Activated T-helper 2 cell treated with anti-CD3 and anti-CD28 coated beads, Interferon-gamma antibody, Interleukin-2, Interleukin-4, amounts not matched to agents 10 μg/mL and 5 μg/mL and 100 μg/mL, durations not matched to agents 14 hours and 24 hours and 36 hours (primary cell): ENCODE measurements around the gene PTPRO. TPM values are rescaled to one million over a fixed set of nuclear protein-coding genes. Genes with fewer than 3 reads are reported as not detected.
A peak's percentile ranks its signal among the peaks of the same experiment; 100 is the strongest.

ENCODE experiments used
- DNase-seq: peaks from one replicate; pipeline ENCODE4 v3.0.0; 2021; ENCODE audit warnings: low spot score
- H3K27ac Mint-ChIP-seq: one replicate; pipeline ENCODE4 v1.8.0; 2021; ENCODE audit warnings: mixed read lengths
- H3K27me3 Mint-ChIP-seq: one replicate; pipeline ENCODE4 v1.8.0; 2021; ENCODE audit warnings: low read depth, mixed read lengths
- H3K36me3 Mint-ChIP-seq: one replicate; pipeline ENCODE4 v1.8.0; 2021; ENCODE audit warnings: low read depth, mixed read lengths
- H3K4me1 Mint-ChIP-seq: one replicate; pipeline ENCODE4 v1.8.0; 2021; ENCODE audit warnings: low read depth, mixed read lengths
- H3K4me3 Mint-ChIP-seq: one replicate; pipeline ENCODE4 v1.8.0; 2021; ENCODE audit warnings: low read depth, mild to moderate bottlenecking, moderate library complexity, mixed read lengths
- H3K9me3 Mint-ChIP-seq: one replicate; pipeline ENCODE4 v1.8.0; 2021; ENCODE audit warnings: mixed read lengths
- intact Hi-C: fragments of 100-400 bp; cut with micrococcal nuclease; formaldehyde crosslinking; loops from one replicate; pipeline ENCODE4 v1.15.1; 2023
- total RNA-seq: library from RNA; stranded (reverse); gene quantifications from 2 replicates; pipeline ENCODE4 v1.2.3, GENCODE V29; 2022

Gene PTPRO
- total RNA-seq, 1 donor from 2014 or later: 0.41 TPM

- H3K4me3 Mint-ChIP-seq: no peak overlapping the region
- peaks cover 47% of the 10 kb centered on the region for H3K4me1 Mint-ChIP-seq
- intact Hi-C loops: no loop called here
These were observed 236.7 kb downstream of the PTPRO start for GRCh38 chr12:15558915-15559528.

GRCh38 chr12:15561396-15561795 lies 239.1 kb downstream of the PTPRO start:
- no peaks in the 10 kb centered on the region for H3K27me3 Mint-ChIP-seq
- H3K9me3 Mint-ChIP-seq: no peaks in the 10 kb centered on the region
- intact Hi-C loops: loop anchor here (5.0 to 10.0 kb wide), 3 partner anchors 609 to 1167 kb away; a partner anchor contains a TSS
- H3K36me3 Mint-ChIP-seq: peaks cover 4% of the 10 kb centered on the region
- H3K4me3 Mint-ChIP-seq: no peak overlapping the region
- no peak for DNase-seq
- H3K4me1 Mint-ChIP-seq: peaks cover 56% of the 10 kb centered on the region
- H3K27ac Mint-ChIP-seq: peak overlapping the region; percentile 91

More at GRCh38 chr12:15558915-15559528, 236.7 kb downstream of the PTPRO start:
- peaks cover 4% of the 10 kb centered on the region for H3K36me3 Mint-ChIP-seq
- H3K27ac Mint-ChIP-seq: no peak overlapping the region
- no peaks in the 10 kb centered on the region for H3K9me3 Mint-ChIP-seq
- DNase-seq: no peak
- H3K27me3 Mint-ChIP-seq: no peaks in the 10 kb centered on the region

- Mint-ChIP-seq H3K4me1 (peaks cover 61% of the 10 kb centered on the region), H3K9me3 (no peaks in the 10 kb centered on the region), H3K36me3 (peaks cover 4% of the 10 kb centered on the region), H3K27me3 (no peaks in the 10 kb centered on the region), H3K27ac (peak overlapping the region; percentile 91), H3K4me3 (peak overlapping the region; percentile 62)
- intact Hi-C loops: loop anchor here (2.0 to 10.0 kb wide), 4 partner anchors 139 to 1167 kb away; a partner anchor contains a TSS
- DNase-seq: no peak
These were observed 240.0 kb downstream of the PTPRO start for GRCh38 chr12:15562263-15562662.

DNA sequence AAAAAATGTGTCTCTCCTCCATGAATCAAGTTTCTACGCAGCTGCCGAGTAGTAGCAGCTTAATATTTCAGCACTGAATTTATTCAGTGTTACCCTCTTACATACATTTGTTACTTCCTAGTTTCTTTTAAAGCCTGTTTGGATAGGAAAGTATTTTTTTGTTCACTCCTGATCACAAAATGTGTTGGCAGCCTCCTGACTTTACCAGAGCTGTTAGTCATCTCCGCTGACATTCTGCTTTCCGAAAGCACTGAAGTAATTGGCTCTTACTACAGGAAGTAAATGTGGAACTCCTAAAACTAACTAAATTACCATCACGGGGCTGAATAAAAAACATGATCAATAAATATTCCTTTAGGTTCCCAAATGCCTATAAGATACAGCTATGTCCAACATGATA lies 241.4 kb downstream of the PTPRO start:
- Mint-ChIP-seq H3K27me3 (no peaks in the 10 kb centered on the region), H3K9me3 (no peaks in the 10 kb centered on the region), H3K4me1 (peaks cover 65% of the 10 kb centered on the region), H3K36me3 (no peaks in the 10 kb centered on the region), H3K4me3 (peak overlapping the region; percentile 83), H3K27ac (peak overlapping the region; percentile 91)
- DNase-seq: no peak
- intact Hi-C loops: loop anchor here (1.0 to 10.0 kb wide), 6 partner anchors 8 to 1169 kb away; a partner anchor contains a TSS

DNA sequence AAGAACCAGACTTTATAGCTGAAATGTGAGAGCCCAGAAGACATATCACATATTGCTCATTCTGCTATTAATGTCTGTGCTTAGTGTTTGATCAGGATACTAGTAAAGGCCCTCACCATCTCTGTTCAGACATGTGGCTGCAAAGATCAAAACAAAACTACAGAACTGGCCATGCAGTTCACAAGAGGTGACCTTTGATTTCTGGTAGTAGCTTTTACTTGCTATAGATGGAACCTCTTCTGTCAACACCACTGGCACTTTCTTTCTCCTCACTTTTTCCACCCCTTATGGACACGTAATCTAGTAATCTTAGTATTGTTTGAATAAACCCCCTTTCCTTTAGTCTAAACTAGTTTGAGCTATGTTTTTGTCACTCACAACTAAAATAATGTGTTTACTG lies 252.0 kb downstream of the PTPRO start:
- no peak for DNase-seq
- intact Hi-C loops: no loop called here
- H3K4me1 Mint-ChIP-seq: peaks cover 50% of the 10 kb centered on the region
- peaks cover 15% of the 10 kb centered on the region for H3K36me3 Mint-ChIP-seq
- peaks cover 10% of the 10 kb centered on the region for H3K9me3 Mint-ChIP-seq
- H3K27ac Mint-ChIP-seq: peak overlapping the region; percentile 32
- H3K4me3 Mint-ChIP-seq: no peak overlapping the region
- no peaks in the 10 kb centered on the region for H3K27me3 Mint-ChIP-seq

GRCh38 chr12:15575671-15576541 lies 253.6 kb downstream of the PTPRO start:
- no peaks in the 10 kb centered on the region for H3K27me3 Mint-ChIP-seq
- H3K4me1 Mint-ChIP-seq: peaks cover 48% of the 10 kb centered on the region
- DNase-seq: no peak
- intact Hi-C loops: no loop called here
- H3K27ac Mint-ChIP-seq: peak overlapping the region; percentile 46
- H3K4me3 Mint-ChIP-seq: no peak overlapping the region
- H3K9me3 Mint-ChIP-seq: peaks cover 10% of the 10 kb centered on the region
- peaks cover 13% of the 10 kb centered on the region for H3K36me3 Mint-ChIP-seq

DNA sequence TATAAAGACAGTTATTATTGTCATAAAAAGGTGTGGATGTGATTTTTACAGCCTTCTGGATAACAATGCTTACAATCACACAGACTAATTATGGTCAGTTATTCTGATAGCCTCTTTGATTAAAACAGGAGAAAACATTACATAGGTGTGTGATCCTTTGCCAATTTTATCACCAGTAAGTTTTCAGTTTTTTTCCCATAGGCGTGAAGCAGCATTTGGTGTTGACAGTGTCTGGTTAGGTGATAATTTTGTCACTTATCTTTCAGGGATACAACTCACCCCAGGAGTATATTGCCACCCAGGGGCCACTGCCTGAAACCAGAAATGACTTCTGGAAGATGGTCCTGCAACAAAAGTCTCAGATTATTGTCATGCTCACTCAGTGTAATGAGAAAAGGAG lies 258.1 kb downstream of the PTPRO start:
- peaks cover 5% of the 10 kb centered on the region for H3K9me3 Mint-ChIP-seq
- DNase-seq: no peak
- peaks cover 4% of the 10 kb centered on the region for H3K36me3 Mint-ChIP-seq
- intact Hi-C loops: loop anchor here (1.0 to 10.0 kb wide), 2 partner anchors 48 to 116 kb away; no protein-coding TSS in a partner anchor
- H3K4me3 Mint-ChIP-seq: no peak overlapping the region
- H3K27ac Mint-ChIP-seq: no peak overlapping the region
- peaks cover 4% of the 10 kb centered on the region for H3K27me3 Mint-ChIP-seq
- H3K4me1 Mint-ChIP-seq: peaks cover 32% of the 10 kb centered on the region

DNA sequence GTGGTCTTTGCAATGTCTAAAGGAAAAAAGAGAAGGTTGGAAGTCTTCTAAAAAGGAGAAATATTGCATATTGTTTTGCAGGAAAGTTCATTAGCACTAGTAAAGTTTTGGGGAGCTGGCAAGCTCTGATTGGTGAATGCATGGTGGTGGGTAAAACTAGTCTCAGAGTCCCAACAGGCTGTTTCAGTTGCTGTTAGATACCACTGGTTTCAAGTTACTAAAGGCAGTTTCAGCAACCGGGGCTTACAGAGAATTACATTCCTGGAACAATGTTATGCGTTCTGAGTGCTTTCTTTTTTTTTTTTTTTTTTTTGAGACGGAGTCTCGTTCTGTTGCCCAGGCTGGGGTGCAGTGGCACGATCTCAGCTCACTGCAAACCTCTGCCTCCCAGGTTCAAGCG lies 258.7 kb downstream of the PTPRO start:
- Mint-ChIP-seq H3K4me1 (peaks cover 27% of the 10 kb centered on the region), H3K27ac (no peak overlapping the region), H3K9me3 (no peaks in the 10 kb centered on the region), H3K4me3 (no peak overlapping the region), H3K27me3 (peaks cover 4% of the 10 kb centered on the region), H3K36me3 (no peaks in the 10 kb centered on the region)
- intact Hi-C loops: loop anchor here (10.0 kb wide), 1 partner anchor 116 kb away; no protein-coding TSS in a partner anchor
- DNase-seq: no peak

DNA sequence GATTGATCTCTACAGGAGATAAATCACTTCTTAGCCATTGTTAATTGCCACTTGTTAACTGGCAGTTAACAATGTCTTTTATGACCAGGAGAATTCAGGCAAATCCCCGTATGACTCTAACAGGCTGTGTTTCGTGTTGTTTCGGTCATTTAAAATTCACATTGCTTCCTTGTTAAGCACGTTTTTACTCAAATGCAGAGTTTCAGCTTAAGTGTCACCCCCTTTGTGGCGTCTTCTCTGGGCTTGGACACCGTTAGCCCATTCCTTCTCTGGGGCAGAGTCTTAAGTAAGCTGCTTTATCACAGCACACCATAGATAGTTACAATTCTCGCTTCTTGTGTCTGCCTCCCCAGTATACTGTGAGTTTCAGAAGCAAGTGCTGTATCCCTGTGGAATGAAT lies 261.5 kb downstream of the PTPRO start:
- no peak overlapping the region for H3K27ac Mint-ChIP-seq
- H3K9me3 Mint-ChIP-seq: no peaks in the 10 kb centered on the region
- H3K4me3 Mint-ChIP-seq: no peak overlapping the region
- intact Hi-C loops: loop anchor here (1.0 to 10.0 kb wide), 3 partner anchors 52 to 308 kb away; no protein-coding TSS in a partner anchor
- H3K4me1 Mint-ChIP-seq: peaks cover 21% of the 10 kb centered on the region
- peaks cover 5% of the 10 kb centered on the region for H3K27me3 Mint-ChIP-seq
- H3K36me3 Mint-ChIP-seq: no peaks in the 10 kb centered on the region
- DNase-seq: no peak

GRCh38 chr12:15584366-15585041 lies 262.2 kb downstream of the PTPRO start:
- H3K4me1 Mint-ChIP-seq: peaks cover 18% of the 10 kb centered on the region
- H3K27ac Mint-ChIP-seq: no peak overlapping the region
- peaks cover 5% of the 10 kb centered on the region for H3K27me3 Mint-ChIP-seq
- H3K4me3 Mint-ChIP-seq: no peak overlapping the region
- H3K36me3 Mint-ChIP-seq: no peaks in the 10 kb centered on the region
- no peak for DNase-seq
- H3K9me3 Mint-ChIP-seq: no peaks in the 10 kb centered on the region
- intact Hi-C loops: loop anchor here (1.0 to 10.0 kb wide), 3 partner anchors 52 to 308 kb away; no protein-coding TSS in a partner anchor

GRCh38 chr12:15589328-15590032 lies 267.2 kb downstream of the PTPRO start:
- Mint-ChIP-seq H3K36me3 (no peaks in the 10 kb centered on the region), H3K4me1 (peaks cover 10% of the 10 kb centered on the region), H3K9me3 (no peaks in the 10 kb centered on the region), H3K27me3 (peaks cover 5% of the 10 kb centered on the region), H3K4me3 (peak overlapping the region; percentile 69), H3K27ac (no peak overlapping the region)
- intact Hi-C loops: loop anchor here (1.0 to 10.0 kb wide), 4 partner anchors 125 to 310 kb away; partner anchors contain the start of gene EPS8
- no peak for DNase-seq
